GM19099 (cell line): Measurements from ENCODE around the gene ZCCHC24.

Source experiments
- POLR2A ChIP-seq: IDR thresholded peaks from 3 replicates; pipeline ENCODE4 v1.6.1; 2011; ENCODE audit warnings: low read depth; ENCODE audit not compliant: insufficient read length; ENCODE audit errors: extremely low read depth

The ZCCHC24 gene

DNA sequence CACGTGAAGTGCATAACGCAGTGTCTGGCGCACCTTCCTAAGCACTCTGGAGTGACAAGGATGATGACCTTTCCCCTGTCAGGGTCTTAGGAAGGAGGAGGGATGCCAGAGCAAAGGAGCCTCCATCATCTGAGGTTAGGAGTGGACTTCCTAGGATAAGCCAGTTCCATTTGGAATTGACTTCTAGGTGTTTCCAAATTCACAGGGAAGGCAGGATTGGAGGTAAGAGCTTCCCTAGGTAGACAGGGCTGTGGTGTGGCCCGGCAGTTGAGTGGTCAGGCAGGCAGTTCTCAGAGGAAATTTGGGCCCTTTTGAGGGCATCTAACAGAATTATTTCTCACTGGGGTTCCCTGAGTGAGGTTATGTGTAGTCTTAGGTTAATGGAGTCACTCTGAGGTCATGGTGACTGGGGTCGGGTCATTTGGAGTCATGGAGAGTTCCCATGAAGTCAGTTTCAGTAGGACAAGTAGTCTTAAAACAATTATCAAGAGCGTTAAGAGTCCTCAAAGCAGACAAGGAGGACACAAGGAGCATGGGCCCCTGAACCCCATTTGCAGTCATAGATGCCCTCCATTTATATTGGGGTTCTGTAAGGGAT, 89.9 kb downstream of the ZCCHC24 start:
- TF ChIP-seq POLR2A = no peak

DNA sequence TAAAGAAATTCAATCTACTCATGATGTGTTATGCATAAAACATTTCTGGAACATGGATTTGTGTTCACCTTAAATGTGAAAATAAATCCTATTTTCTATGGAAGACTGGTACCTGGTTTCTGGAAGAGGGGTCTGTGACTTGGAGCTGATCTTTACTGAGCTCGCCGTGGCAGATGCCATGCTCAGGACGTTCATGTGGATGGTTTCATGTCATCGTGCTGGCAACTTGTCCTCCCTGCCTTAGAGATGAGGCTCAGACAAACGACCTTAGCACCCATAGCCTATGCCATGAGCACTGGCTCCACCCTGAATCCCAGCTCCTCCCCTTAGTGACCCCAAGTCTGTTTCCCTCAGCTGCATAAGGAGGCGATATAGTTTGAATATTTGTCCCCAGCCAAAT, 90.8 kb downstream of the ZCCHC24 start:
- TF ChIP-seq POLR2A = no peak

DNA sequence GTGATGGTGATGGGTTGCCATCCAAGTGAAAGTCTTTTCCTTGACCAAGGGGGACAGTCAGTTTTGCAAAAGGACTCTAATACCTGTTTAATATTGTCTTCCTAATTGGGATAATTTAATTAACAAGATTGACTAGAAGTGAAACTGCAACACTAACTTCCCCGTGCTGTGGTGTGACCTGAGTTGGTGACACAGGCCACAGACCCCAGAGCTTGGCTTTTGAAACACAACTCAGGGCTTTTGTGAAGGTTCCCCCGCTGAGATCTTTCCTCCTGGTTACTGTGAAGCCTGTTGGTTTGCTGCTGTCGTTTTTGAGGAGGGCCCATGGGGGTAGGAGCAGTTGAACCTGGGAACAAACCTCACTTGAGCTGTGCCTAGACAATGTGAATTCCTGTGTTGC, 91.3 kb downstream of the ZCCHC24 start:
- TF ChIP-seq POLR2A = no peak

GRCh38 chr10:79353726-79354125, 91.7 kb downstream of the ZCCHC24 start:
- no peak for TF ChIP-seq POLR2A

DNA sequence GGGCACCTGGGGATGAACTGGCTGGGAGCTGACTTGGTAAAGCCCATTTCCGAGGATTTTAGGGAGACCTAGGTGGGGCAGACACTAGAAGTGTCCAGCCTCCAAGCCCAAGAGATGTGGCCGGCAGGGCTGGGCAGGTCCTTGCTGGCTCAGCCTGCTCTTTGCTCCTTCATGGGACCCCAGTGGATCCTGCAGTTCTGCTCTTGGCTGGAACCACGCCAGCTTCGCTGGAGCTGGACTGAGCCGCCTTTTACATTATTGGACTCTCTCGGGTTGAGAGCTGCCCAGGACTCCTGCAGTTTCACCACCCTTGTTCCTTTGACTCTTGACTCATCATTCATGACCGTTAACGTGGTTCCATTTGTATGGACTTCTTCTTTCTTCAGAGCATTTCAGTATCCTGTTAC, 92.4 kb downstream of the ZCCHC24 start:
- no peak for TF ChIP-seq POLR2A

DNA sequence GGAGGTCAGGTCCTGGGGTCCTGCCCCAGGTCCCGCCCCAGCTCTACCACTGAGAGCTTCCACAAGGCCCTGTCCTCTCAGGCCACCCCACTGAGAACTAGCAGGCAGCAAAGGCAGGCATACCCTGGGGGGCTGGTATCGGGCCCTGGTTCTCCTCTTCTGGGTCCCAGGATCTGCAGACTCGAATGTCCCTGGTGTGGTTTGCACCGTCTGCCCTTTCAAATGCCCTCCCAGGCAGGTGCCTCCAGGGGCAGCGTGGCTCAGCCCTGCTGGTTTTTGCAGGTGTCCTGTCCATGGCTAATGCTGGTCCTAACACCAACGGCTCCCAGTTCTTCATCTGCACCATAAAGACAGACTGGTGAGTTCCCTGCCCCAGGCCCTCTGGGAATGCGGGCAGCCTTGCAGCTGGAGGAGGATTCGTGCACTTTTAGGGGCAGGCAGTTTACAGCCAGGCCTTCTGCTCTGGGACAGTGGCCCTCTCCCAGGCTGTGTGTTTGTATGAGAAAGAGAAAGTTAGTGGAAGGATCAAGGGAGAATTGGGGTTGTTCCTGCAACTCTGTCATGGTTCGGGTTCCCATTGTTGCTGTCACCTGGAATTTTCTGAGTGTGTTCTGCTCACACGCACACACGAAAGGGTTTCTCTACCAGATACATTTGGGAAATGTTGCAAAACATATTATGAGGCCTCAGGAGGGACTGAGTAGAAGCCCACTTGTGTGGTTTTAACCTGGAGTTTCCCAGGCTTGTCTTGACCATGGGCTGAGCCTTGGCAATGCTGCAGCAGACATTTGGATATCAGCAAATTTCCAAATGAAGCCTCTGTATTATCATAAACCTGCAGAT, 93.2 kb downstream of the ZCCHC24 start:
- TF ChIP-seq POLR2A = no peak

- no peak for TF ChIP-seq POLR2A
Observed at GRCh38 chr10:79351332-79351731, 94.1 kb downstream of the ZCCHC24 start.

GRCh38 chr10:79350407-79351154, 94.8 kb downstream of the ZCCHC24 start:
- TF ChIP-seq POLR2A = no peak

GRCh38 chr10:79349766-79350406, 95.5 kb downstream of the ZCCHC24 start:
- TF ChIP-seq POLR2A = no peak

DNA sequence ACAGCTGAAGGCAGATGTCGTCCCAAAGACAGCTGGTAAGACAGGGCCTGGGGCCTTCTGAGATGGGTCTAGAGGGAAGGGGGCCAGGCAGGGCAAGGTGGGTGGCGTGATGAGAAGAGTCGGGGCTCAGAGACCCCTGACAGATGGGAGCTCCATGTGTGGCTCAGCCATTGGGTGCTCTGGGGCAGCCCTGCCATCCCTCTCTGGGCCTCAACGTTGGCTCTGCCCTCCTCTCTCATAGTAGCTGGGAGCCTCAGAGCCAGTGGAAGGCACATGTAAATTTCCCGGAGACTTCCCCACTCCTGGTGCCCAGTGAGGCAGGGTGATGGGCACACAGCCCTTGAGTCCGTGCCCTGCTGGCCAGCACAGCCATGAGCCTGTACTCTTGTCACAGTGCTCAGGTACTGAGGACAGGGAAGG, 96.3 kb downstream of the ZCCHC24 start:
- TF ChIP-seq POLR2A = no peak

- TF ChIP-seq POLR2A = no peak
Observed at GRCh38 chr10:79348640-79348988, 96.8 kb downstream of the ZCCHC24 start.

DNA sequence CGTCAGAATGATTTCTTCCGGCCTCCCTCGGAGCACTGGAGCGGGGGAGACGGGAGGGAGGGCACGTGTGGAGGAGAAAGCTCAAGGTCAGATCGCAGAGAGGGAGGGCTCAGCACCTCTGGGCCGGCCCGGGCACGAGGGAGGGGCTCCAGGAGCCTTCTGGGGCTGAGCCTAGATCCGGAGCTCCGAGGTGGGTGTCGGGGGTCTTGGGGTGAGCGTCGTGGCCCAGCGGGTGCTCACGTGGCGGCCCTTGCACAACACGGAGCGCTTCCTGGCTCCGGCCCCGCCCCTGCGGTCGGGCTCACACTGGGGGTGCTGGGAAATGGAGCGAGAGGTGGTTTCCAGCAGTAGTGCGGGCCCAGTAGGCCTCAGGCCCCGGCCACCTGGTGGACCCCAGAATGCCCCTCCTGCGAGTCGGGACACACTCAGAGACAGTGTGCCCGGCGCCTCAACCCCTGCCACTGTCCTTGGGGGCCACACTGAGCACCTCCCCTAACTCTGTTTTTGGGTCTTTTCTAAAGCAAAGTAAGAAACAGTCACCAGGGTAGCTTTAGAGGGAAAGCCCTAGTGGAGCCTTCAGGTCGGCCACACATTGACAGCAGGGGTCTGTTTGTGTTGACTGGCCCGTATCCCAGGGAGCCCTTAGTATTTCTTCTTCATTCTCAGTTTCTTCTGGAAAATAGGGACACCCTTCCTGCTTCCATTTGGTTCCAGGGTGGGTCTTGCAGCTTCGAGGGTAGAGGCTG, 97.4 kb downstream of the ZCCHC24 start:
- peak; percentile 59 for TF ChIP-seq POLR2A

DNA sequence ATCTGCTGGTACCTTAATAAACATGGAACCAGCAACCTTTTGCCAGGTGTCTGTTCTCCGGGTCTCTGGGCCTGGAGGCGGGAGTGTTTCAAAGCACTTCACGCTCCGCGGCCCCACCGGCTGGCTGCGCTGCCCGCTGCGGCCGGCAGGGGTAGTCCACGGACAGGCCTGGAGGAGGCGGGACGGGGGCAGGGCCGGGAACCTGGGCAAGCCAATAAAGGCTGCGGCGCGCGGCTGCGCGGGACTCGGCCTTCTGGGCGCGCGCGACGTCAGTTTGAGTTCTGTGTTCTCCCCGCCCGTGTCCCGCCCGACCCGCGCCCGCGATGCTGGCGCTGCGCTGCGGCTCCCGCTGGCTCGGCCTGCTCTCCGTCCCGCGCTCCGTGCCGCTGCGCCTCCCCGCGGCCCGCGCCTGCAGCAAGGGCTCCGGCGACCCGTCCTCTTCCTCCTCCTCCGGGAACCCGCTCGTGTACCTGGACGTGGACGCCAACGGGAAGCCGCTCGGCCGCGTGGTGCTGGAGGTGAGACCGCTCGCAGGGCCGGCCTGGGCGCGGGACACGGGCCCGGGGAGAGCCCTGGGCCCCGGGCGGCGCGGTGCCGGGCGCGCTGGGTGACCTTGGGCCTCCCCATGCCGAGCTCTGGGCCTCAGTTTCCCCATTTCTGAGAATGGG, 98.1 kb downstream of the ZCCHC24 start, which contains the start of gene PPIF:
Gene PPIF (plus strand): TSS at position 244 of the 668 bp plus-strand sequence. CDS start 80 bp downstream, at position 324.
- TF ChIP-seq POLR2A = peak; percentile 93
